Right lobe of liver (tissue), 6 donors: ENCODE measurements around the gene MLEC. TPM values are rescaled to one million over a fixed set of nuclear protein-coding genes. Genes with fewer than 3 reads are reported as not detected.

Source experiments
- ATAC-seq, 4 donors: fragments of 200-7000 bp; cut with Tn5 transposase; one replicate each; pipeline ENCODE4 v1.9.1; 2020; ENCODE audit warnings: mild to moderate bottlenecking in 4 of 4, moderate library complexity in 4 of 4
- DNase-seq, 3 donors: peaks; one replicate each; pipeline ENCODE4 v3.0.0-alpha.2; 2020
- H3K27ac ChIP-seq, 3 donors: fragments of 200-600 bp; one replicate each; pipeline ENCODE4 v1.8.0; 2022
- H3K27me3 ChIP-seq, 2 donors: fragments of 200-600 bp; one replicate each; pipeline ENCODE4 v1.8.0; 2022
- H3K36me3 ChIP-seq, 4 donors: fragments of 200-600 bp; sonication (generic) in 1 of 4; one replicate each; pipeline versions ENCODE4 v1.5.1 to v1.8.0; 2017 to 2022; ENCODE audit warnings: control low read depth in 1 of 4
- H3K4me1 ChIP-seq, 4 donors: fragments of 200-600 bp; sonication (generic) in 1 of 4; one replicate each; pipeline versions ENCODE4 v1.5.1 to v1.8.0; 2017 to 2022; ENCODE audit warnings: control low read depth in 1 of 4
- H3K4me3 ChIP-seq, 3 donors: fragments of 200-600 bp; one replicate each; pipeline ENCODE4 v1.8.0; 2022
- H3K9me3 ChIP-seq, 4 donors: fragments of 200-600 bp; sonication (generic) in 1 of 4; one replicate each; pipeline versions ENCODE4 v1.5.1 to v1.8.0; 2017 to 2022; ENCODE audit warnings: control low read depth in 1 of 4
- POLR2A ChIP-seq: fragments of 450-650 bp; IDR thresholded peaks from one replicate; pipeline ENCODE4 v1.6.1; 2017; ENCODE audit warnings: antibody characterized with exemption, mild to moderate bottlenecking
- WGBS: methylation state at CpG from one replicate; pipeline ENCODE4 v1.1.6; 2018; ENCODE audit warnings: low coverage, low lambda C conversion rate; ENCODE audit not compliant: insufficient coverage; ENCODE audit errors: missing lambda C conversion rate; 5-methylcytosine and 5-hydroxymethylcytosine counted together
- intact Hi-C, 2 donors: fragments of 100-400 bp; cut with DNase I; formaldehyde crosslinking; loops; one replicate each; pipeline versions ENCODE4 v1.11.2 to v1.14.1; 2022
- total RNA-seq, 6 experiments: library from RNA; depleted of rRNA in 2 of 6; stranded (reverse); fragments of >200 nt in 2 of 6; fragmentation: NEBNext Ultra II Directional in 3 of 6; extraction: Animal tissue kit (Norgen Biotek cat#: 25700) in 3 of 6; gene quantifications; one replicate each; pipeline versions ENCODE4 v1.1.0 to v1.2.4, GENCODE V29; 2016 to 2023
- TF ChIP-seq, protein P1 (sequence below), 4 donors: fragments of 200-600 bp in 3 of 4; fragments of 450-650 bp in 1 of 4; IDR thresholded peaks; one replicate each; pipeline versions ENCODE4 v1.5.1 to v1.8.0; 2016 to 2022; ENCODE audit warnings: antibody characterized with exemption in 4 of 4, mild to moderate bottlenecking in 2 of 4
- donor health status: DM: no; HTN: yes; CAD: no.
- donor health status: DM: no; HTN: no; CAD: no.
- donor health status: DM: no; HTN: no; CAD: no.
- donor health status: DM: no; HTN: yes; CAD: no.
- donor health status: DM: no; HTN: yes; CAD: no.

The MLEC gene
- total RNA-seq, 6 experiments from 2014 or later: 102 to 193 (median 126) TPM

DNA sequence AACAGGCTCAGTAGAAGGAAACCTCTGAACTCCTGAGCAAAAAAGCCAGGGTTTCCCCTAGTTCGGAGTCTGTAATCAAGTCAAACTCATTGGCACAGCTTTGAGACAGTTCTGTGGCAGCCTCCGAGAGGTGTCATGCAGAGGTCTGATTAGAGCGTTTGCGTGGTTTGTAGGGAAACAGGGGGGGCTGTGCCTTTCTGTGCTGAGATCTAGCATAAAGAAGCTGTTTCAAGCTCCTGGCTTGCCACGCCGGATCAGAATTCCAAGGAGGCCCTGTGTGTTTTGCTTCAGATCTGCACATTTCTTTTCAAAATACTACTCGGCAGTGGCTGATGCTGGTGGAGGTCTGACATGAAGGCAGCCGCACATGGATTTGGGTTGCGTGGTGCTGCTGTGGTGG lies 44.8 kb upstream of the MLEC start:
- H3K27me3 ChIP-seq: peaks cover 0 to 28% of the 10 kb centered on the region in 2 donors
- no peak overlapping the region for H3K4me3 ChIP-seq
- H3K4me1 ChIP-seq: peaks cover 0 to 9% (median 0%) of the 10 kb centered on the region in 4 donors
- 73% methylated on average over 3 of the region's 9 CpGs for WGBS
- H3K9me3 ChIP-seq: no peaks in the 10 kb centered on the region
- no peaks in the 10 kb centered on the region for H3K36me3 ChIP-seq
- TF ChIP-seq POLR2A: no peak
- TF ChIP-seq, protein P1, sequence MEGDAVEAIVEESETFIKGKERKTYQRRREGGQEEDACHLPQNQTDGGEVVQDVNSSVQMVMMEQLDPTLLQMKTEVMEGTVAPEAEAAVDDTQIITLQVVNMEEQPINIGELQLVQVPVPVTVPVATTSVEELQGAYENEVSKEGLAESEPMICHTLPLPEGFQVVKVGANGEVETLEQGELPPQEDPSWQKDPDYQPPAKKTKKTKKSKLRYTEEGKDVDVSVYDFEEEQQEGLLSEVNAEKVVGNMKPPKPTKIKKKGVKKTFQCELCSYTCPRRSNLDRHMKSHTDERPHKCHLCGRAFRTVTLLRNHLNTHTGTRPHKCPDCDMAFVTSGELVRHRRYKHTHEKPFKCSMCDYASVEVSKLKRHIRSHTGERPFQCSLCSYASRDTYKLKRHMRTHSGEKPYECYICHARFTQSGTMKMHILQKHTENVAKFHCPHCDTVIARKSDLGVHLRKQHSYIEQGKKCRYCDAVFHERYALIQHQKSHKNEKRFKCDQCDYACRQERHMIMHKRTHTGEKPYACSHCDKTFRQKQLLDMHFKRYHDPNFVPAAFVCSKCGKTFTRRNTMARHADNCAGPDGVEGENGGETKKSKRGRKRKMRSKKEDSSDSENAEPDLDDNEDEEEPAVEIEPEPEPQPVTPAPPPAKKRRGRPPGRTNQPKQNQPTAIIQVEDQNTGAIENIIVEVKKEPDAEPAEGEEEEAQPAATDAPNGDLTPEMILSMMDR (IDR thresholded peaks at IDR 0.05): no peak
- intact Hi-C loops: loop anchor here in 1 of 2 donors (10.0 kb wide), 2 partner anchors 73 to 353 kb away; partner anchors contain the start of gene UNC119B
- no peak overlapping the region for H3K27ac ChIP-seq
- no peak for ATAC-seq
- DNase-seq: no peak

DNA sequence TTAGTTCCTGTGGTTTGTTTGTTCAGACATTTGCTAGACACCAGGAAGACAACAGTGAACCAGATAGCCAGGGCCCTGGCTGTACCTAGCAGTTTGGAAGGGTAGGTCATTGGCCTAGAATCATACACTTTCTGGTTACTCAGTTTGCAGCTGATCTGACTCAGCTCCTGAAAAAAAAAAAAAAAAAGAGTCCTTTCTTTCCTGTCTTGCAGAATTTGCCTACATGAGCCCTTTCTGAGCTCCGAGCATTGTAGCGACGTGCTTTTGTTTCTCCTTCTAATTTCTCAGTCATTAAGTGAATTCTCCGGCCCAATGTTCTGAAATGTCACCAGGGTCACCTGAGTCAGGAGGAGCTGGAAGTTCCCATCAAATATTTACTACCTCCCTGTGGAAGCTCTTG lies 44.1 kb upstream of the MLEC start:
- DNase-seq (no peak), ATAC-seq (no peak)
- Histone ChIP-seq H3K4me3 (no peak overlapping the region), H3K4me1 (peaks cover 0 to 9% (median 0%) of the 10 kb centered on the region in 4 donors), H3K27ac (no peak overlapping the region), H3K36me3 (no peaks in the 10 kb centered on the region), H3K27me3 (peaks cover 0 to 28% of the 10 kb centered on the region in 2 donors), H3K9me3 (no peaks in the 10 kb centered on the region)
- TF ChIP-seq, protein P1 (IDR thresholded peaks at IDR 0.05): no peak
- TF ChIP-seq POLR2A: no peak
- intact Hi-C loops: loop anchor here in 1 of 2 donors (10.0 kb wide), 2 partner anchors 72 to 352 kb away; partner anchors contain the start of gene UNC119B
- 56% methylated on average over 4 of the region's 4 CpGs for WGBS

DNA sequence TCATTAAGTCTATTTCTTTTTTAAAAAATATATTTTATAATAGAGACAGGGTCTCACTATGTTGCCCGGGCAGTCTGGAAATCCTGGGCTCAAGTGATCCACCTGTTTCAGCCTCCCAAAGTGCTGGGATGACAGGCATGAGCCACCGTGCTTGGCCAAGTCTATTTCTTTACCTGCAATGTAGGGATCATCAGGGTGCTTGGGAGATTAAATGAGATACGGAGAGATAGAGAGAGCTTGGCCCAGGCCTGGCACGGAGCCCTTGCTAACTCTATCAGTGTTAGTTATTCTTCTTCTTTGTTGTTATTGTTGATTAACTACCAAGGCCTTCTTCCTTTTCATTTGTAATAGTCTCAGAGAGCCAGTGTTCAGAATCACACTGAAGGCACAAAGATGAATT lies 43.4 kb upstream of the MLEC start:
- Histone ChIP-seq H3K4me3 (no peak overlapping the region), H3K9me3 (no peaks in the 10 kb centered on the region), H3K36me3 (no peaks in the 10 kb centered on the region), H3K27me3 (peaks cover 0 to 28% of the 10 kb centered on the region in 2 donors), H3K27ac (no peak overlapping the region), H3K4me1 (peaks cover 0 to 9% (median 0%) of the 10 kb centered on the region in 4 donors)
- WGBS: 67% methylated on average over 4 of the region's 4 CpGs
- TF ChIP-seq POLR2A: no peak
- TF ChIP-seq, protein P1 (IDR thresholded peaks at IDR 0.05): no peak
- intact Hi-C loops: loop anchor here in 1 of 2 donors (10.0 kb wide), 2 partner anchors 71 to 351 kb away; partner anchors contain the start of gene UNC119B
- ATAC-seq: no peak
- DNase-seq: no peak

DNA sequence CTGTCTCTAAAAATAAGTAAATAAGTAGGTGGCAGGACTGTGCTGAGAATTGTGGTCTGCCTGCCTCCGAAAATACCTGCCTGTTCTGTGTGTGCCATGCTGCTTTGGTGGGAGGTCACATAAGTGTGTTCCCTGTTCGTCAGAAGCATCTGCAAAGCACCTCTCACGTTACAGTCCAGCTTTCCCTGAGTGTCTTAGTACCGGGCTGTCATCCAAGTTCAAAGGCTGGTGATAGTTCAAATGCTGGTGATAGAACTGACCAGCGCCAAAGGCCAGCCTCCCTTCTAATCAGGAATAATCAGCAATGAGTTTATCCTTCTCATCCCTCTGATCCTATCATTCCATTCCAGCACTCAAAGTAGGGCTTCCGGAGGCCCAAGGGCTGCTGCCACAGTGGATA lies 40.9 kb upstream of the MLEC start:
- Histone ChIP-seq H3K36me3 (no peaks in the 10 kb centered on the region), H3K27me3 (peaks cover 0 to 28% of the 10 kb centered on the region in 2 donors), H3K27ac (no peak overlapping the region), H3K4me1 (peaks cover 0 to 7% (median 0%) of the 10 kb centered on the region in 4 donors), H3K9me3 (no peaks in the 10 kb centered on the region), H3K4me3 (no peak overlapping the region)
- 28% methylated on average over 5 of the region's 6 CpGs for WGBS
- intact Hi-C loops: loop anchor here in 1 of 2 donors (5.0 to 10.0 kb wide), 3 partner anchors 64 to 349 kb away; partner anchors contain the start of genes POP5 and UNC119B
- ATAC-seq (peak in 1 of 4 donors; percentile 47), DNase-seq (peak in 1 of 3 donors; percentile 5)
- TF ChIP-seq, protein P1 (IDR thresholded peaks at IDR 0.05): no peak
- TF ChIP-seq POLR2A: no peak
